Neutrophil (primary cell): Measurements from ENCODE around the gene TRHDE.
"Not testable (repeated sequence)": the region's sequence is repeated elsewhere in the genome, so short reads cannot be mapped to it uniquely, and the experiment has no call there.

ENCODE experiments used
- H3K27ac ChIP-seq: fragments of 200-600 bp; sonication (generic); 2 replicates; pipeline ENCODE4 v1.5.1; 2016; ENCODE audit warnings: mild to moderate bottlenecking, moderate library complexity
- H3K27me3 ChIP-seq: fragments of 200-600 bp; sonication (generic); 2 replicates; pipeline ENCODE4 v1.6.0; 2016; ENCODE audit warnings: mild to moderate bottlenecking
- H3K36me3 ChIP-seq: fragments of 200-600 bp; sonication (generic); 2 replicates; pipeline ENCODE4 v1.5.1; 2017
- H3K4me1 ChIP-seq, 2 experiments: fragments of 200-600 bp in 1 of 2; sonication (generic) in 1 of 2; 1 replicate in 1 of 2; 2 replicates in 1 of 2; pipeline versions ENCODE4 v1.5.1 to v1.6.1; 2013 to 2016; ENCODE audit warnings: low read depth in 1 of 2, low read length in 1 of 2, mild to moderate bottlenecking in 1 of 2, moderate library complexity in 1 of 2; ENCODE audit not compliant: control insufficient read depth in 1 of 2, insufficient read depth in 1 of 2
- H3K4me3 ChIP-seq, 2 experiments: fragments of 200-600 bp in 1 of 2; sonication (generic) in 1 of 2; 1 replicate in 1 of 2; 2 replicates in 1 of 2; pipeline ENCODE4 v1.5.1; 2013 to 2016; ENCODE audit warnings: low read depth in 1 of 2, low read length in 1 of 2, mild to moderate bottlenecking in 1 of 2, moderate library complexity in 1 of 2
- H3K9me3 ChIP-seq: fragments of 200-600 bp; sonication (generic); 2 replicates; pipeline ENCODE4 v1.5.1; 2016
- CTCF ChIP-seq: fragments of 200-600 bp; sonication (generic); IDR thresholded peaks from 2 replicates; pipeline ENCODE4 v1.5.1; 2016; ENCODE audit warnings: antibody characterized with exemption

The TRHDE gene

GRCh38 chr12:72679147-72679757 is 407.1 kb downstream of the TRHDE start:
- no peak overlapping the region for H3K27ac ChIP-seq
- H3K4me3 ChIP-seq: no peak overlapping the region
- H3K36me3 ChIP-seq: no peaks in the 10 kb centered on the region
- no peaks in the 10 kb centered on the region for H3K27me3 ChIP-seq
- H3K4me1 ChIP-seq: no peaks in the 10 kb centered on the region
- TF ChIP-seq CTCF: no peak
- H3K9me3 ChIP-seq: no peaks in the 10 kb centered on the region

GRCh38 chr12:72681028-72681427 is 408.9 kb downstream of the TRHDE start:
- no peaks in the 10 kb centered on the region for H3K27me3 ChIP-seq
- no peaks in the 10 kb centered on the region for H3K4me1 ChIP-seq
- H3K4me3 ChIP-seq: no peak overlapping the region
- H3K36me3 ChIP-seq: no peaks in the 10 kb centered on the region
- TF ChIP-seq CTCF: no peak
- no peaks in the 10 kb centered on the region for H3K9me3 ChIP-seq
- no peak overlapping the region for H3K27ac ChIP-seq

- TF ChIP-seq CTCF: no peak
- no peaks in the 10 kb centered on the region for H3K36me3 ChIP-seq
- H3K9me3 ChIP-seq: no peaks in the 10 kb centered on the region
- no peaks in the 10 kb centered on the region for H3K27me3 ChIP-seq
- H3K27ac ChIP-seq: no peak overlapping the region
- no peak overlapping the region for H3K4me3 ChIP-seq
- no peaks in the 10 kb centered on the region for H3K4me1 ChIP-seq
Observed at GRCh38 chr12:72684491-72684890, 412.3 kb downstream of the TRHDE start.

GRCh38 chr12:72692338-72692737 is 420.2 kb downstream of the TRHDE start:
- no peaks in the 10 kb centered on the region for H3K4me1 ChIP-seq
- no peak for TF ChIP-seq CTCF
- H3K4me3 ChIP-seq: no peak overlapping the region
- no peaks in the 10 kb centered on the region for H3K27me3 ChIP-seq
- no peak overlapping the region for H3K27ac ChIP-seq
- H3K9me3 ChIP-seq: no peaks in the 10 kb centered on the region
- no peaks in the 10 kb centered on the region for H3K36me3 ChIP-seq

GRCh38 chr12:72694193-72694592 is 422.0 kb downstream of the TRHDE start:
- Histone ChIP-seq H3K27me3 (no peaks in the 10 kb centered on the region), H3K4me1 (no peaks in the 10 kb centered on the region), H3K27ac (no peak overlapping the region), H3K4me3 (no peak overlapping the region), H3K9me3 (no peaks in the 10 kb centered on the region), H3K36me3 (no peaks in the 10 kb centered on the region)
- TF ChIP-seq CTCF: no peak

- Histone ChIP-seq H3K4me3 (no peak overlapping the region), H3K9me3 (no peaks in the 10 kb centered on the region), H3K36me3 (no peaks in the 10 kb centered on the region), H3K4me1 (no peaks in the 10 kb centered on the region), H3K27ac (no peak overlapping the region), H3K27me3 (no peaks in the 10 kb centered on the region)
- no peak for TF ChIP-seq CTCF
Observed at GRCh38 chr12:72699362-72699761, 427.2 kb downstream of the TRHDE start.

- not testable (repeated sequence) for H3K36me3 ChIP-seq, H3K9me3 ChIP-seq, H3K4me1 ChIP-seq, H3K27me3 ChIP-seq, H3K27ac ChIP-seq, H3K4me3 ChIP-seq
Observed at GRCh38 chr12:72712025-72712424, 439.9 kb downstream of the TRHDE start.
